ENCODE results near the gene GCC2. TPM values are rescaled to one million over a fixed set of nuclear protein-coding genes. Genes with fewer than 3 reads are reported as not detected.

Gene GCC2
- total and polyA plus RNA-seq, 2 donors (not counting 3 experiments of a cell fraction or from before 2014, with no cell fraction given) = 4.1 to 38.7 TPM

- H3K27ac ChIP-seq (ENCODE audit: insufficient read depth, low read depth, low read length) = no peak overlapping the region
- BruUV-seq (replicated peaks) = no TSS peak
- H3K4me2 ChIP-seq (ENCODE audit: insufficient read depth, low read length) = no peak overlapping the region
- POLR2A ChIA-PET = no interaction called here
- no peaks in the 10 kb centered on the region for H3K4me1 ChIP-seq (ENCODE audit: control insufficient read depth, extremely low read depth, insufficient read depth, low read length)
- no peaks in the 10 kb centered on the region for H3K79me2 ChIP-seq (ENCODE audit: control insufficient read depth, insufficient read depth, low read length)
- CTCF ChIA-PET = interaction anchor here (1.1 to 1.2 kb wide), 2 partner anchors 10 to 31 kb away, joined by 3 read pairs; no protein-coding TSS in a partner anchor
- H3K4me3 ChIP-seq (replicated peaks in 1 of 3; ENCODE audit: insufficient read depth in 1 of 3, low read depth in 1 of 3, low read length in 3 of 3) = no peak overlapping the region
- dilution Hi-C loops (cut with MboI; ENCODE audit: extremely low pct_ligation_motif_present, low sequenced_read_pairs) = no loop called here
- FAIRE-seq (no peak), DNase-seq (ENCODE audit: low read depth, low spot score) (no peak)
- intact Hi-C loops (cut with micrococcal nuclease) = no loop called here
- H3K9ac ChIP-seq (replicated peaks; ENCODE audit: extremely low read depth, insufficient read depth, low read length) = no peak overlapping the region
- H3K36me3 ChIP-seq (ENCODE audit: control insufficient read depth in 2 of 2, extremely low read depth in 1 of 2, insufficient read depth in 2 of 2, low read length in 2 of 2) = no peaks in the 10 kb centered on the region
- H2AFZ ChIP-seq (ENCODE audit: low read depth, low read length) = no peak overlapping the region
- peaks cover 0 to 7% of the 10 kb centered on the region in 2 experiments for H3K27me3 ChIP-seq (ENCODE audit: control insufficient read depth in 2 of 2, insufficient read depth in 2 of 2, low read length in 2 of 2)
- H4K20me1 ChIP-seq (replicated peaks; ENCODE audit: control insufficient read depth, extremely low read depth, insufficient read depth, low read length) = no peaks in the 10 kb centered on the region
- H3K9me3 ChIP-seq (replicated peaks; ENCODE audit: control insufficient read depth, insufficient read depth, low read length) = no peaks in the 10 kb centered on the region
- TF ChIP-seq EZH2 (IDR thresholded peaks at IDR 0.05; ENCODE audit: borderline replicate concordance, low read depth, low read length, severe bottlenecking) = no peak
- no peak for TF ChIP-seq GATA2 (IDR thresholded peaks at IDR 0.05; ENCODE audit: insufficient read depth, insufficient read length, low read depth, low read length)
- TF ChIP-seq JUN (IDR thresholded peaks at IDR 0.05; ENCODE audit: borderline replicate concordance, insufficient read depth, insufficient read length, low read depth) = no peak
- TF ChIP-seq, protein P1, sequence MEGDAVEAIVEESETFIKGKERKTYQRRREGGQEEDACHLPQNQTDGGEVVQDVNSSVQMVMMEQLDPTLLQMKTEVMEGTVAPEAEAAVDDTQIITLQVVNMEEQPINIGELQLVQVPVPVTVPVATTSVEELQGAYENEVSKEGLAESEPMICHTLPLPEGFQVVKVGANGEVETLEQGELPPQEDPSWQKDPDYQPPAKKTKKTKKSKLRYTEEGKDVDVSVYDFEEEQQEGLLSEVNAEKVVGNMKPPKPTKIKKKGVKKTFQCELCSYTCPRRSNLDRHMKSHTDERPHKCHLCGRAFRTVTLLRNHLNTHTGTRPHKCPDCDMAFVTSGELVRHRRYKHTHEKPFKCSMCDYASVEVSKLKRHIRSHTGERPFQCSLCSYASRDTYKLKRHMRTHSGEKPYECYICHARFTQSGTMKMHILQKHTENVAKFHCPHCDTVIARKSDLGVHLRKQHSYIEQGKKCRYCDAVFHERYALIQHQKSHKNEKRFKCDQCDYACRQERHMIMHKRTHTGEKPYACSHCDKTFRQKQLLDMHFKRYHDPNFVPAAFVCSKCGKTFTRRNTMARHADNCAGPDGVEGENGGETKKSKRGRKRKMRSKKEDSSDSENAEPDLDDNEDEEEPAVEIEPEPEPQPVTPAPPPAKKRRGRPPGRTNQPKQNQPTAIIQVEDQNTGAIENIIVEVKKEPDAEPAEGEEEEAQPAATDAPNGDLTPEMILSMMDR (IDR thresholded peaks at IDR 0.05; ENCODE audit: extremely low read depth in 1 of 2, insufficient read depth in 1 of 2, low read depth in 1 of 2, low read length in 2 of 2) = no peak
- TF ChIP-seq, protein P2, sequence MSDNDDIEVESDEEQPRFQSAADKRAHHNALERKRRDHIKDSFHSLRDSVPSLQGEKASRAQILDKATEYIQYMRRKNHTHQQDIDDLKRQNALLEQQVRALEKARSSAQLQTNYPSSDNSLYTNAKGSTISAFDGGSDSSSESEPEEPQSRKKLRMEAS (IDR thresholded peaks at IDR 0.05; ENCODE audit: insufficient read depth, insufficient read length) = no peak
- TF ChIP-seq FOS (IDR thresholded peaks at IDR 0.05; ENCODE audit: borderline replicate concordance, insufficient read depth, low read length) = no peak
- no peak for TF ChIP-seq MYC (IDR thresholded peaks at IDR 0.05; ENCODE audit: low read depth, low read length)
- no peak for TF ChIP-seq POLR2AphosphoS5 (IDR thresholded peaks at IDR 0.05; ENCODE audit: insufficient read depth, low read depth, low read length)
- TF ChIP-seq POLR2A (IDR thresholded peaks at IDR 0.05; ENCODE audit: low read depth, low read length) = no peak
- no peaks in the 10 kb centered on the region for H3K9me1 ChIP-seq (replicated peaks; ENCODE audit: control insufficient read depth, extremely low read depth, insufficient read depth, low read length)
These were observed 44.1 kb upstream of the GCC2 start for GRCh38 chr2:108404784-108405397.
